IPS DF 4.7 (cell line): Measurements from ENCODE around the gene OTP.

Experiments used
- DNase-seq: peaks from one replicate; pipeline ENCODE4 v3.0.0-alpha.2; 2013; ENCODE audit warnings: low spot score; ENCODE audit errors: extremely low read depth

OTP gene

DNA sequence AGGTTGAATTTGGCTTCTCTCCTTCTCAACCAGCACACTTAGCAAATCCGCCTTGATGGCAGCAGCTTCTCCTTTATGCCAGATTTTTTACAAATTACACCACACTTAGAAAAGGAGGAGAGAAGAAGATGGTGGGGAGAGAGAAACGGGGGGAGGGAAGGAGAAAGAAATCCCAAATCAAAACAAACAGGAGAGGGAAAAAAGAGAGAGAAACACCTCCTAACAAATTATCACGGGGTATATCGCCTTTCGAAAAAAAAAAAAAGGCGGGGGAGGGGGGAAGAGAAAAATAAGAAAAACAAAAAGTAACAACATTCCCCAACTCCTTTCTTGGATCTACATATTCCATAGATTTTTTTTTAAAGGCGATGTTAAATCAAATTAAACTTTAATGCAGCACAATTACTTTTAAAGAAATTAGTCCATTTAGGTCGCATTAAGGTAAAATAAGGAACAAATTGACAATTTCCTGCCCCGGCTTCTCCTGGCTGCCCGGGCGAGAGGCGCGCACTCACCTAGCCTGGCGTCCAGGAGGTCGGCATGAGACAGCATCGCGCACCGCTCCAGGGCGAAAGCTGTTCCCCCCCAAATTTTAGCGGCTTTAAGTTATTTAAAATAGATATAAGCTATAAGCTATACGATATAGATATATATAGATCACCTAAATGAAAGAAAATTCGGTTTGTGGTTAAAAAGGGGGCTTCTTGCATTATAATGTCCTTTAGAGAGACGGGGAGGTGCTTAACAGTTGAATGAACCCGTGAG is at the start of gene OTP:
TSS of gene OTP (minus strand) at position 716 of the 765 bp plus-strand sequence. CDS start at position 552, 164 bp downstream.
- DNase-seq: no peak

DNA sequence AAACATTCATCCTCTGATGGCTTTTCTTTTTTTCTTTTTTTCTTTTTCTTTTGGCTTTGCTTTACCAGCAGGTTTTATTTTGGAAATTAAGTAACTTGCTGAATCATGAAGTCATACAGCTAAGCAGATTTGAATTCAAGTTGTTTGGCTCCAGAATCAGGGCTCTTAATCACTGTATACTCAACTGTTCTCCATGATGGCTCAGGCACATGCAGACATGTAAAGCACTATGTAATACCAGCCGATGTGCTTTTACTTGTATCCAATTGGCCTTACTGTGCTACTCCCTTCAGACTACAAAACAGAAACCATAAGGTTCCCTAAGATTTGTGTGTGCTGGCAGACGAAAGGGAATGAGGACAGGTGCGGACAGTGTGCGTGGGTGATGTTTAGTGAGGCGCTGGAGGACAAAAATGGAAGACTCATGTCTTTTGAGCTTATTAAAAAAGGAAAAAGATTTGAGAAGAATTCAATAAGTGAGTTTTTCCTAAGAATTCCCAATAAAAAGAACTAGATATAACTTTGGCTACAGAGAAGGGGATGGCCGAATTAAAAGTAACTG is 44.7 kb upstream of the OTP start:
- DNase-seq: no peak

DNA sequence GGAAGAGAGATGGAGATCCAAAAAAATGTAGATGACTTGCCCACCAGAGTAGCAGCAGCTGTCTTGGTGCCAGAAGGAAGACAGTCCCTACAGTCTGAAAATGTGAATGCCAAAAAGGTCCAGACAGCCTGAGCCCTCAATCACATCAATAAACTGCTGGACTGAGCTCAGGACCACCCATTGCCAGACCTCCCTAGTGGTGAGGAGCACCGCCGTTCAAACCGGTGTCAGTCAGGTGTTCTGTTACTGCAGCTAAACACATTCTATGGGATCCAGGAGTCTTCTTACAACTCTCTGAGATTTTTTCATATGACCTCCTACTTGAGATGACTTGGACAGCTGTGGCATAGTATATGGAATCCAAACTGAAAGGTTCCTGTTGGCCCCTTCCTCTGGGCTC is 32.0 kb upstream of the OTP start:
- no peak for DNase-seq

DNA sequence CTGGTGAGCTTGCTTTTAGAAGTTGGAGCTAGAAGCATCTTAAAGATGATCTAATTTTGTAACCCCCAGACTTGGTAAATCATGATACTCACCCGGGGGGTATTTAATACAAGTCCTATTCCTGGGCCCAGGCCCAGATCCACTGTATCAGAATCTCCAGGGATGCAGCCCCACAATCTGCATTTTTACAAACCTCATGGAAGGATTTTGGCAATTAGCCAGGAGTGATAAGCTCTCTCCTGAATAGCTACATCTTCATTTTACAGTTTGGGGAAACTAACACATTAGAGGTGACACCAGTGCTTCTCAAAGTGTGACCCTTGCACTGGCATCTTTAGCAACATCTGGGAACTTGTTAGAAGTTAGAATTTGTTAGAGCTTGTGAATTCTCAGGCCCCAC is 31.2 kb upstream of the OTP start:
- DNase-seq: no peak

DNA sequence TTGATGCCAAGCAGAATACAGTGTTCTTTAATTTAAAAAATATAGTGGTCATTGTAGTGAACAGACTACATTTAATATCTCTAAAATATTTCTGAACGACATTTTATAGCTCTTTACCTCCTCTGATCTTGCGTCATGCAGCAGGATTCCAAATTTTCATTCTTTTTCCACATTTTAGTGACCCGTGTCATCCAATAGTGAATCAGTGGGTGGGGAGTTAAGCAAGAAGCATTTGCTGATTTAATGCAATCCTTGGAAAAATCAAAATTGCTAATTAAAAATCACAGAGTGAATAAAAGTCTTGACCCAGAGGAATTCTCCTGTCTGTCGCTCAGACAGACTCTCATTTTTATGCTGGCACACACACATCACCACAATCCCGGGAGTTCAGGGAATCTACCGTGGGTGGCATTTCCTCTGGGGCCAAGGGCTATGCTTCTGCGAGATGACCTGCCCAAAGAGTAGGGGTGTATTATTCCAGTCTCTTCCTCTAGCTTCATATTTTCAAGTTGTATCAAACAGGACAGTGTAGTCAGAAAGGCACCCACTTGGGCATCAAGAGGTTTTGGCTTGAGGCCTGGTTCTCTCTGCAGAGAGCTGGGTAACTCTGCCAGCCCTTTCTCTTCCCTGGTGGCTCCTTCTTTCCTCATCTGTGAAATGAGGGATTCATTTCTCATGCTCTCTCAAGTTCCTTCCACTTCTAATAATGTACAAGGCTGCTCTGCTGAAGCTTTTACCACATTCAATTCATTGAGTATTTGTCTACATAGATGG is 24.8 kb upstream of the OTP start:
- no peak for DNase-seq

DNA sequence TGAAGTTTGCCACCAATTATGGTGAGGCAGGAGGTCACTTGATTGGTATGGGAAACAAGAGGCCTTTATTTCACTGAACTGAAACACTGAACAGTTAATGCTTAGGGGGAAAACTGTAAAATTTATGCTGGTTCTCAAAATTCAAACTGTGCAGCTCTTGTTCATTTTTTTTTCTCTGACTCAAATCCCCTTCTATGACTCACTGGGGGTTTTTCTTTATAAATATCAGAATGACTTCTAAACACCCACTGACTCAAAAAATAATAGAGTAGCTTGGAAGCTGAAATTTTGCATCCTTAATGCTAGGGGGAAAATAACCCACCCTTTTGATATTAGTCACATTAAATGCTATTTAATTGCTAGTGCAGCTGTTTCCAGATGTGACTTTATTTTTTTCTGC is 24.1 kb upstream of the OTP start:
- DNase-seq: no peak

DNA sequence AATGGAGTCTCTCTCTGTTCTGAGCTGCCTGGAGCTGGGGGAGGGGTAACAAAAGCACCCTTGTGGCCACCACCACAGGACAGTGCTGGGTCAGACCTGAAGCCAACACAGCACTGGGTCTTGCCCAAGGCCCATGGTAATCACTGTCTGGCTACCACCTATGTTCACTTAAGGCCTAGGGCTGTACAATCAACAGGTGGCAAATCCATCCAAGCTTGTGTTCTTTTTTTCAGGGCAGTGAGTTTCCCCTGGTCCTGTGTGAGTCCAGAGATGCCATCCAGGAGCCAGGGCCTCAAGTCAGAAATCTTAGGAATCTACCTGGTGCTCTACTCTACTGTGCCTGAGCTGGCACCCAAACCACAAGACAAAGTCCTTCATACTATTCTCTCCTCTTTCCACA is 20.1 kb upstream of the OTP start:
- no peak for DNase-seq

DNA sequence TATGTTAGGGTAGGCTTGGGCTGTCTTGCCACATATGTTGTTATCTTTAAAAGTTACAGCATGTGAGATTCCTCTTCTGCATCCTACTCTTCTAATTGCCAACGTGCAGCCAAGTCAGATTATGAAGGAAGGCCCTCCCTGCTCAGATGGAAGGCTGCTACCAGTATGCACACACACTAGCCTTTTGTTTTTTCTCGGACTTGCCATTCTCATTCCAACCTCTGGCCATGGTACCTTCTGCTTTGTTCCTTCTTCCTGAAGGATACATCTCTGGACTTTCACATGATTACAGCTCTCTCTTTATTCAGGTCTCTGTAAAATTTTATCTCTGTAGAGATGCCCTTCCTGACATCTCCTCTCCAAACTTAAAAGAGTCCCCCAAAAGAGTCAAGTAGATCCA is 12.8 kb upstream of the OTP start:
- no peak for DNase-seq

DNA sequence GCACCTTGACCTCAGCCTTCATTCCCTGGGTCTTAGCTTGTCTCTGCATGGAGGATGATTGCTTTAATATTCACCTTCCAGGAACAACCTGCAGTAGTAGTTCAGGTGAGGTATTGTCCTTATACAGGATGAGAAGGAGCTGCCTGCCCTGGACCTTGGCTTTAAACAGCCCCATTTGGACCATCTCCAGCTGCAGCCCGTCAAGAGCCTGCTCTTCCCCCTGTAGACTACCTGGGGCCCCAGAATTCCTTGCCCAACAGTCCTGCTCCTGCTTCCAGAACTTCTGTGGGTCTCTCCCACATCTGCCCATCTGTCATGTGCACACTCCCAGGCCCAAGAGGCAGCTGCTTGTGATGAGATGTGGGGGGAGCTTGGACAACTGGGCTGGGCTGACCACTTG is 12.2 kb upstream of the OTP start:
- no peak for DNase-seq

DNA sequence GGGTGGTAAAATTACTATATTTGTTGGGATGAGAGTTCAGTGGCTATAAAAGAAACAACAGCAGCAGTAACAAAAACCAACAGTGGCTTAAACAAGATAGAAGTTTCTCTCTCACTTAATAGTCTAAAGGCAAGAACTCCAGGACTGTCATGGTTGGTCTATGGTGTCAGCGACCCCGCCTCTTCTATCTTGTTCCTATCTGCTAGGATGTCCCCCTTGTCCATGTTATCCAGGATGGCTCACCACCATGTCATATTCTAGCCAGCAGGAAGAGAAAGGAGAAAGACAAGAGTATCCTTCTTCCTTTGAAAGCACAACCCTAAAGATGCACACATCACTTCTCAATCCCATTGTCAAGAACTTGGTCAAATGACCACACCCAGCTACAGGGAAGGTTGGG is 11.3 kb upstream of the OTP start:
- no peak for DNase-seq

DNA sequence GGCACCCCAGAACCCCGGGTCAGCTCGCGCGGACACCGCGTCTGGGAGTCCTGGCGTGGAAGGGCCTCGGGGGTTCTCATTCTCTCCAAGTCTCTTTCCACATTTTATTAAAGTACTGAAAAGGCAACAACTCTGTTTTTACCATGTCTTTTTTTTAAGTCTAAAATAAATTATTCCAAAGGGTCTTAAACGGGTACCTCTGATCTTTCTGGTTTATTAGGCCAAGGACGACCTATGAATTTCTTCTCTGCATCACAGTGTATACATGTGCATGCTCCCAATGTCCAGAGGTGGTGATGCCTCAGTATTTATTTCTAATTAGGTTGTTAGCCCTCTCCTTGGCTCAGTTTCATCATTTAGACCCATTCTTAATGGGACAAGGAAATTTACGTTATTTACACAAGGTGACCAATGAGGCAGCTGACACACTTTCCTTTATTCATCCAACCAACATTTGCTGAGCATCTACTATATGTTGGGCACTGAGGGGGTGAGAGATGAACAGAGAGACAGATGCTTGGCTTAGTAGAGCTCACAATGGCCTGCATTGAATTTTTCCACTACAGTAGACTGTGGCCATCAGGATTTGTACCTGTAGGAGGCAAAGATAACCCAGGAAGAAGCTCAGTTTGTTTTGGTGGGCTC is 7.6 kb upstream of the OTP start:
- no peak for DNase-seq

DNA sequence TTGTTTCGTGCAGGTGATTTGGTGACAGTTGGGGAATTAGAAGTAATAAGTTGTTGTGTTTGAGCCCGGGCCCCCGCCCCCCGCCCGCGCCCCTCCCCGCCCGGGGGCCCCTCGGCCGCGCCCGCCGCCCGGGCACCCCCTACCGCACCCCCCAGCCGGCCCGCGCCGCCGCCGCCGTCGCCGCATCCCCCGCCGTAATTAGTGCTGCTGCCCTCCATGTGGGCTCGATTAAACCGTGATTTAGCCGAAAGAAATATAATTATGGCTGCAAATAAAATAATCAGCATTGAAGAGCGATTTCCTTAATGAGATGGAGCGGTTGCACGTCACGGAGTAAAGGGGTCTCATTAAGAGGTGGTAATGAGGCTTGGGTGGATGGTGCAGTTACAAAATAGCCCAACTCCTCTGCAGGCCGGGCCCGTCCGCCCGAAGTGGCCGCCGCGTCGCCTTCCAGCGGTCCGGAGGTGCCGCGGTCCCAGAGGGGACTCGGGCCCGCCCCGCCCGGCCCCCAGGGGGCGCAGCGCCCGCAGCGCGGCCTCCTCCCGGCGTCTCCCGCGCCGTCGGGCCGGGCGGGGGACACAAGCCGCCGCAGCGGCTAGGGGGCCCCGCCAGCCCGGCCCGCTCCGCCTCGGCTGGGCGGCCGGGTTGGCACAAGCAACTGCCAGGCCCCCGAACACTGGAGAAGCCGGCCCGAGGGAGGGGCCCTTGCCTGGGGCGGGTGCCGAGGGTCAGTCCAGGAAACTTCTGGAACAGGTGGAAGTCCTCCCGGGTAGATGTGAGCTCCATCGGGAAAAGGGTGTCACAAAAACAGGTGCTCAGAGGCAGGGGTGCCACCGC is 6.9 kb upstream of the OTP start:
- no peak for DNase-seq

DNA sequence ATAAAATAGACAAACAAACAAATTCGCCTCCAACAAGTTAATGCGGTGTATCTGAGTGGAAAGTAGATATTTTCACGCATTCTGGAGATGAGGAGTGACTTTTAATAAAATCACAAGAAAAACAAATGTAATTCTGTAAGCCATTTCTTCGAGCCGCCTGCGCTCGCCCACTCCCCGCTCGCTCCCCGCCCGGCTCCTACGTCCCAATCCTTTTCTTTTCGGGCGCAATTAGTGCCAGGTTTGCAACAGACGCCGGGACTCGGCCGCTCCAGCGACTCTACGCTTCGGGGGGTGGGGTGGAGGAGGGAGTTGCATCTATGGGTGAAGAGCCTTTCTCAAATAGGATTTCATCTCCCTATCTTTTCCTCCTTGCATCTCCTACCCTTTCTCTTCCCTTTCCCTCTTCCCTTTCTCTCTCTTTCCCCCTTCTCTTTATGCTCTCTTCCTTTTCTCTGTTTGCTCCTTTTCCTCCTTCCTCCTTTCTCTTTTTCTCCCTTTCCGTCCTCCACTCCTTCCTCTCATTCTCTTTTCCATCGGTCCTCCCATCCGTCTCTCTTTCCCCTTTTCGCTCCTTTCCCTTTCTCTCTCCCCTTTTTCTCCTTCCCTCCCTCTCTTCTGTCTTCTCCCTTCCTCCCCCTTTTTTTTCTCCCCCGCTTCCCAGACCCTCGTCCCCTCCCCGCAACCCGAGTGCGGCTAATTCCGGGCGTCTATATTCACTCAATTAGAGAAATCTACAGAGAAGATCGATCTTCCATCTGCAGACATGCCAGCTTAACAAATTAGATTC is 6.1 kb upstream of the OTP start:
- DNase-seq: no peak

DNA sequence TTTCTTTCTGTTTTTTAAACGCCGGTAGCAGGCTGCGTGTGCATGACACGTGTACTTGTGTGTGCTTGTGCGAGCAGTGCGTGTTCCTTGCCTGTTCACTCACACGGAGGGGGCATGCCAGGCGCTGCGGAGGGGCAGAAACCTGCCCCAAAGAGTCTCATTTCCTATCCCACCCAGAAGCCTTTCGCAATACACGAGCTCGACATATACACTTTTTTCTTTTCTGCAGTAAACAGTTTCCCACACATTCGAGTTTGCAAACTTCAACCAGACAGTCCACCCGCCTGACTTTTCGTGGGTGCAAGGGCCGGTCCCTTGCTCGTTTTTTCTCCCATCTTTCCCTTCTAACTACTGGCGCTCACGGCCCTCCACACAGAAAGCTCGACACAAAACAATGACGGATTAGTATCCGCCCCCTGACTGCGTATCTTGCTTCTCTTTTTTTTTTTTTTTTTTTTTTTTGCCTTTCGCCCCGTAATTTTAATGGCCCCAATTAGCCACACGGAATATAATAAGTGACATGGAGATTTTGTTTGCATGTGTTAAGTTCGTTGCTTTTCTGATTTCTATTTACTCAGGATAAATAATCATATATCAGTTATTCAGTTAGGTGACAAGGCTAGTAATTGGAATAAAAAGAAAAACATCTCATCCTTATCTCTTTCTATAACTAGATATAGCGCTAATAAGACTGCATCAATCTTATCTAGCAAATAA is 5.3 kb upstream of the OTP start:
- DNase-seq: no peak

DNA sequence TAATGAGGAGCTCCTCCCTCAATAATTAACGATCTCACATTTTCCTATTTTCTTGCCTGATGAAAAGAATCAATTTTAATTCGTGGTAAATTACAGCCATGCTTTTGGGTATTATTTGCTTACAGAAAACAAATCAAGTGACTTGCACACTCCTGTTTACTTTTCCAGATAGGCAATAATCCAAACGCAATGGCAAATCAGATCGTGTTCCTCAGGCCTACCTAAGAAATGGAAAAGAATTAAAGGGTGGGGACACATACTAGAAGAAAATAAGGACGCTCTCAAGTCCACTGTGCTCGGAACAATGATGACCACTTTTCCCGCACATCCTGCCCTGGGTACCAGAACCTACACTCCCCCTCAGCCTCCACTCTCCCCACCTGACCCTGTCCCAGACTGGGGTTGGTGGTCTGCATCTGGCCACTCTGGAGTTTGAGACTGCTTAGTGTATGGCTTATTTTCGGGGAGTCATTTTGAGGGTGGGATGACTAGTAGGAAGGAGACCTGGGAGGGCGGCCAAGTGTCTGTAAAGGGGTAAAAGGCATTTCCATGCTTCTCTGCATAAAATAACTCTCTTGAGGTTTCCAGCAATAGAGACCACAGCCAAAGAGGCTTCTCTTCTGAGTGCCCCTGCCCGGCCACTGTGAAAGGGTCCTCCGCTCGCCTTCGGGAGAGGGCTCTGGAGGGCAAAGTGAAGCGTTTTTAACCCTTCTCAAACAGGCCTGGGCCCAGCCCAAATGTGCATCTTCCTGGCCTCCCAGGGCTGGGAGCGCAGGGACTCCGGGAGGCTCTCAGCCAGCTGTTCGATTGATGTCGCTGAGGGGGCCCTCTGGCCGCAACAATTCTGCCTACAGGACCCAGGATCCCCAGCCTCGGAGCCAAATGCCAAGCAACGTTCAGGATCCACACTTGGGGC is 4.5 kb upstream of the OTP start:
- no peak for DNase-seq

DNA sequence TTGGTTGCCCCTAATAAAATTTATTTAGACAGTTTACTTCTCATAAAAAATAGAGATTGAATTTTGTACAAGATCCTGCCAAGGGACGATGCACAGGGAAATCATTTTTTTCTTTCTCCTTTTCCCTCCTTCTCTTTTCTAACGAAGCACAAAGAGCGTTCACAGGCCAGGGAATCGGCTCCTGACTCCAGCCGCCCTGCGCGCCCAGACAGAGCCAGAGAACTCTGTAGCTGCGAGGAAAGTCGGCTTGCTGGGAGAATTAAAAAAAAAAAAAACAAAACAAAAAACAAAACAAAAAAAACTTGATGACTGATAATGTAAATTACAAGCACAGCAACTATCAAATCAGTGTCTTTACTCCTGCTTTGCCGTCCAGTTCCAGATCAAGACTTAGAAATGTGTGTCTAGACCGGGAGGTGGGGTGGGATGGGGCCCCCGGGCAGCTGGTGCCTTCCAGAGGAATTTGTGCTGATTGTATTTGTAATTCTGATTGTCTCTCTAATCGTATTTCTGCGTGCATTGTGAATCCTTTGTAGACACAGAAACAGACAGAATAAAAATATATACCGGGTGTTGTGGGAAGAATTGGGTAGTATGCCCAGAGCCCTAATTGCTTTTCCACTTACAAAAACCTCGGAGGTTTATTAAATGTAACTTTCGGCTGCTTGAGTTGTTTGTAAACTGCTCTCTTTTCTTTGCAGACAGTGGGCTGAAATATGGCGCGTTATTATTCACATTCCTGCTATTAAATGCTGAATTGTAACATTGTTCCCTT is 3.6 kb upstream of the OTP start:
- no peak for DNase-seq

DNA sequence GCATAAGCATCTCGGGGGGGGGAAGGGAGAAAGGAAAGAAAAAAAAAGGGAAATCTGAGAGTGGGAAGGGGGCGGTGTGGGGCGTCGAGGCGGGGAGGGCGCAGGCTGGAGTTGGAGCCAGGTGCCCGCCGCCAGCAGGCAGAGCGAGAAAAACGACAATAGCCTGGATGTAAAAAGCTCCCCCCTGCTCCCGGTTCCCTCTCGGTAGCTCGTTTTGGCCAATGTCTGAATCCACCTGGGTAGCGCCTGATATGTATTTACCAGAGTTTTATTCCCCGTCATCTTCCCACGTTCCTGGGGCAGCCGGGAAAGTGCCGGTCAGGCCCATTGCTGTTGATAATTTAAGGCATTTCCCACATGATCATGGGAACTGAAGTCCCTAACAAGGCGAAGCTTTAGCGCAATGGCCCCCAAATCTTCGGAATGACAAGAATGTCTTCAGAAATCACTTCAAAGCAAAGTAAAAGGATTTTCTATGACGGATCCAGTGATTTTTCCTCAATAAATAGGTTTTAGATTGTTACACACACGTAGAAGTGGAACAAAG is 3.0 kb upstream of the OTP start:
- no peak for DNase-seq
